Keratinocyte (primary cell): ENCODE measurements around the gene VMA21. TPM values are rescaled to one million over a fixed set of nuclear protein-coding genes. Genes with fewer than 3 reads are reported as not detected.

ENCODE experiments used
- DNase-seq: peaks from one replicate; pipeline ENCODE4 v3.0.0-alpha.2; 2011; ENCODE audit warnings: low read depth, missing footprints, low spot score
- FAIRE-seq: peaks from 2 replicates; lab custom pipeline; 2011; peaks lifted over from hg19 to GRCh38; lab: Jason Lieb, UNC
- H2AFZ ChIP-seq: 2 replicates; pipeline ENCODE4 v1.6.0; 2012; ENCODE audit warnings: low read length, control low read depth, inconsistent platforms; ENCODE audit not compliant: control insufficient read depth
- H3K27ac ChIP-seq: 2 replicates; pipeline ENCODE4 v1.5.1; 2011; ENCODE audit warnings: low read length; ENCODE audit not compliant: control insufficient read depth, insufficient read depth
- H3K27me3 ChIP-seq: 3 replicates; pipeline ENCODE4 v1.6.0; 2011; ENCODE audit warnings: low read length; ENCODE audit not compliant: control insufficient read depth, insufficient read depth; ENCODE audit errors: extremely low read depth
- H3K36me3 ChIP-seq, 2 experiments: 2 replicates in 1 of 2; 3 replicates in 1 of 2; pipeline ENCODE4 v1.5.1; 2011; ENCODE audit warnings: low read length in 2 of 2, mild to moderate bottlenecking in 1 of 2; ENCODE audit not compliant: control insufficient read depth in 2 of 2, insufficient read depth in 2 of 2; ENCODE audit errors: extremely low read depth in 1 of 2
- H3K4me1 ChIP-seq: 3 replicates; pipeline ENCODE4 v1.5.1; 2011; ENCODE audit warnings: low read length; ENCODE audit not compliant: control insufficient read depth, insufficient read depth; ENCODE audit errors: extremely low read depth
- H3K4me2 ChIP-seq: 3 replicates; pipeline ENCODE4 v1.6.0; 2011; ENCODE audit warnings: low read depth, low read length; ENCODE audit not compliant: control insufficient read depth, insufficient read depth; ENCODE audit errors: extremely low read depth
- H3K4me3 ChIP-seq, 3 experiments: fragments of 200-600 bp in 1 of 3; sonication (generic) in 1 of 3; 2 replicates in 2 of 3; 3 replicates in 1 of 3; pipeline ENCODE4 v1.5.1; 2011 to 2016; ENCODE audit warnings: low read length in 3 of 3, mild to moderate bottlenecking in 3 of 3, control low read depth in 2 of 3, inconsistent platforms in 1 of 3, low read depth in 1 of 3, mixed read lengths in 1 of 3, mixed run types in 1 of 3, moderate library complexity in 1 of 3; ENCODE audit not compliant: control insufficient read depth in 2 of 3, insufficient read depth in 2 of 3; ENCODE audit errors: extremely low read depth in 1 of 3
- H3K79me2 ChIP-seq: 2 replicates; pipeline ENCODE4 v1.6.0; 2012; ENCODE audit warnings: low read length; ENCODE audit not compliant: control insufficient read depth, insufficient read depth
- H3K9ac ChIP-seq: 3 replicates; pipeline ENCODE4 v1.6.0; 2011; ENCODE audit warnings: low read length; ENCODE audit not compliant: control insufficient read depth, insufficient read depth; ENCODE audit errors: extremely low read depth
- H3K9me1 ChIP-seq: 3 replicates; pipeline ENCODE4 v1.6.0; 2011; ENCODE audit warnings: low read length; ENCODE audit not compliant: control insufficient read depth, insufficient read depth; ENCODE audit errors: extremely low read depth
- H3K9me3 ChIP-seq: 2 replicates; pipeline ENCODE4 v1.5.1; 2012; ENCODE audit warnings: low read depth, low read length; ENCODE audit not compliant: control insufficient read depth
- H4K20me1 ChIP-seq: 3 replicates; pipeline ENCODE4 v1.6.0; 2011; ENCODE audit warnings: low read length; ENCODE audit not compliant: control insufficient read depth, insufficient read depth; ENCODE audit errors: extremely low read depth
- CTCF ChIP-seq, 3 experiments: IDR thresholded peaks in 1 of 3; conservative IDR thresholded peaks in 1 of 3; optimal IDR thresholded peaks in 1 of 3; 2 replicates in 2 of 3; 3 replicates in 1 of 3; pipeline versions ENCODE3 to v1.5.1; 2011; ENCODE audit warnings: low read length in 3 of 3, mild to moderate bottlenecking in 3 of 3, moderate library complexity in 2 of 3, control low read depth in 1 of 3, inconsistent platforms in 1 of 3; ENCODE audit not compliant: insufficient read depth in 2 of 3; ENCODE audit errors: extremely low read depth in 1 of 3
- EZH2 ChIP-seq: IDR thresholded peaks from one replicate; pipeline ENCODE4 v1.6.1; 2012; ENCODE audit warnings: inconsistent platforms, mild to moderate bottlenecking, low read length, moderate library complexity
- dilution Hi-C: fragments of 300-500 bp; cut with MboI; formaldehyde crosslinking; loops from one replicate; pipeline ENCODE4 v1.7.0; 2020; ENCODE audit warnings: low sequenced_read_pairs; ENCODE audit not compliant: extremely low pct_ligation_motif_present
- polyA plus RNA-seq, 5 experiments: library from polyadenylated mRNA; depleted of rRNA in 3 of 5; stranded (reverse) in 3 of 5; stranded (forward) in 1 of 5; unstranded in 1 of 5; fragments of >200 nt; gene quantifications; 1 replicate in 1 of 5; 2 replicates in 3 of 5; 3 replicates in 1 of 5; pipeline versions ENCODE4 v1.2.1 to v1.2.3, GENCODE V29; 2011 to 2012; ENCODE audit warnings: missing spikeins in 2 of 5, low read depth in 1 of 5, low replicate concordance in 1 of 5

Gene VMA21
- polyA plus RNA-seq, 1 donor (not counting 4 experiments of a cell fraction or from before 2014, with no cell fraction given): 29.4 TPM

GRCh38 chrX:151416579-151416978, 19.6 kb downstream of the VMA21 start:
- Histone ChIP-seq H4K20me1 (no peaks in the 10 kb centered on the region), H3K27me3 (no peaks in the 10 kb centered on the region), H3K9ac (no peak overlapping the region), H3K9me1 (no peaks in the 10 kb centered on the region), H3K4me3 (no peak overlapping the region), H3K27ac (no peak overlapping the region), H3K36me3 (no peaks in the 10 kb centered on the region), H2AFZ (no peak overlapping the region), H3K9me3 (no peaks in the 10 kb centered on the region), H3K79me2 (no peaks in the 10 kb centered on the region), H3K4me2 (no peak overlapping the region), H3K4me1 (peaks cover 9% of the 10 kb centered on the region)
- FAIRE-seq (no peak), DNase-seq (no peak)
- TF ChIP-seq EZH2 (no peak), CTCF (optimal IDR thresholded peaks at IDR 0.05 in 1 of 3, IDR thresholded peaks at IDR 0.05 in 1 of 3, conservative IDR thresholded peaks at IDR 0.05 in 1 of 3; ENCODE audit: extremely low read depth in 1 of 3, insufficient read depth in 2 of 3, low read length in 3 of 3) (no peak)
- dilution Hi-C loops: no loop called here

GRCh38 chrX:151419782-151420181, 22.8 kb downstream of the VMA21 start:
- peaks cover 9% of the 10 kb centered on the region for H3K4me1 ChIP-seq
- FAIRE-seq (no peak), DNase-seq (no peak)
- TF ChIP-seq EZH2 (no peak), CTCF (optimal IDR thresholded peaks at IDR 0.05 in 1 of 3, IDR thresholded peaks at IDR 0.05 in 1 of 3, conservative IDR thresholded peaks at IDR 0.05 in 1 of 3; ENCODE audit: extremely low read depth in 1 of 3, insufficient read depth in 2 of 3, low read length in 3 of 3) (no peak)
- dilution Hi-C loops: no loop called here
- H3K4me3 ChIP-seq: no peak overlapping the region
- H3K27me3 ChIP-seq: no peaks in the 10 kb centered on the region
- H3K9me3 ChIP-seq: no peaks in the 10 kb centered on the region
- no peaks in the 10 kb centered on the region for H3K79me2 ChIP-seq
- H3K27ac ChIP-seq: no peak overlapping the region
- H3K4me2 ChIP-seq: no peak overlapping the region
- H3K36me3 ChIP-seq: no peaks in the 10 kb centered on the region
- no peak overlapping the region for H2AFZ ChIP-seq
- no peak overlapping the region for H3K9ac ChIP-seq
- H4K20me1 ChIP-seq: no peaks in the 10 kb centered on the region
- H3K9me1 ChIP-seq: no peaks in the 10 kb centered on the region
